ENCODE data around the gene KISS1.
A peak's percentile ranks its signal among the peaks of the same experiment; 100 is the strongest.

KISS1 gene

GRCh38 chr1:204166219-204166618 lies 30.1 kb downstream of the KISS1 start, which contains the start of gene REN:
Gene REN, minus strand, starts transcription at chr1:204166337. Its CDS starts 44 bp downstream, at chr1:204166293.
- DNase-seq = no peak
- intact Hi-C loops (cut with DNase I) = loop anchor here (10.0 kb wide), 1 partner anchor 329 kb away; the partner anchor contains the start of gene PIK3C2B

GRCh38 chr1:204162494-204163074 lies 33.7 kb downstream of the KISS1 start:
- DNase-seq = peak; percentile 71 to 97 (median 84)
- intact Hi-C loops (cut with DNase I) = loop anchor here (1.0 to 10.0 kb wide), 4 partner anchors 44 to 332 kb away; partner anchors contain the start of gene PIK3C2B

GRCh38 chr1:204161609-204162493 lies 34.4 kb downstream of the KISS1 start:
- intact Hi-C loops (cut with DNase I) = loop anchor here (1.0 to 10.0 kb wide), 4 partner anchors 45 to 333 kb away; partner anchors contain the start of gene PIK3C2B
- DNase-seq = no peak

GRCh38 chr1:204157962-204158361 lies 38.3 kb downstream of the KISS1 start:
- intact Hi-C loops (cut with DNase I) = no loop called here
- DNase-seq = no peak

DNA sequence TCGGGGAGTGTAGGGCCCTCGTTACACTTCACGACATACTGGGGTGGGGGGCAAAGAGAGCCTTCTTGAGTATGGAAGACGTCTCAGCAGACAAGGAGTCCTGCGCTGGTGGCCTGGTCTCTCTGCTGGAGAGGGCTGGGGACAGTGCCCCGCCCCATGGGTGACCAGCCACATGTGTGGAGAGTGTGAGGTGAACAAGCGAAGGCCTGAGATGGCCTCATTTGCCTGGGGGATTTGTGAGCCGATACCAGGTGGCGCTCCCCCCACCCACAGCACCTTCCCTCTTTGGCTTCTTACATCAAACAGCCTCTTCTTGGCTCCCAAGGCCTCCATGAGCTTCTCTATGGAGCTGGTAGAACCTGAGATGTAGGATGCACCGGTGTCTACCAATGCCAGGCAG lies 40.4 kb downstream of the KISS1 start:
- DNase-seq = peak in 1 of 10 donors; percentile 32
- intact Hi-C loops (cut with DNase I) = no loop called here

GRCh38 chr1:204154568-204155255 lies 41.6 kb downstream of the KISS1 start:
- intact Hi-C loops (cut with DNase I) = no loop called here

GRCh38 chr1:204153667-204154066 lies 42.6 kb downstream of the KISS1 start:
- intact Hi-C loops (cut with DNase I) = no loop called here
- peak in 1 of 10 donors; percentile 69 for DNase-seq

More at GRCh38 chr1:204154568-204155255, 41.6 kb downstream of the KISS1 start:
- DNase-seq = peak in 1 of 10 donors; percentile 42

DNA sequence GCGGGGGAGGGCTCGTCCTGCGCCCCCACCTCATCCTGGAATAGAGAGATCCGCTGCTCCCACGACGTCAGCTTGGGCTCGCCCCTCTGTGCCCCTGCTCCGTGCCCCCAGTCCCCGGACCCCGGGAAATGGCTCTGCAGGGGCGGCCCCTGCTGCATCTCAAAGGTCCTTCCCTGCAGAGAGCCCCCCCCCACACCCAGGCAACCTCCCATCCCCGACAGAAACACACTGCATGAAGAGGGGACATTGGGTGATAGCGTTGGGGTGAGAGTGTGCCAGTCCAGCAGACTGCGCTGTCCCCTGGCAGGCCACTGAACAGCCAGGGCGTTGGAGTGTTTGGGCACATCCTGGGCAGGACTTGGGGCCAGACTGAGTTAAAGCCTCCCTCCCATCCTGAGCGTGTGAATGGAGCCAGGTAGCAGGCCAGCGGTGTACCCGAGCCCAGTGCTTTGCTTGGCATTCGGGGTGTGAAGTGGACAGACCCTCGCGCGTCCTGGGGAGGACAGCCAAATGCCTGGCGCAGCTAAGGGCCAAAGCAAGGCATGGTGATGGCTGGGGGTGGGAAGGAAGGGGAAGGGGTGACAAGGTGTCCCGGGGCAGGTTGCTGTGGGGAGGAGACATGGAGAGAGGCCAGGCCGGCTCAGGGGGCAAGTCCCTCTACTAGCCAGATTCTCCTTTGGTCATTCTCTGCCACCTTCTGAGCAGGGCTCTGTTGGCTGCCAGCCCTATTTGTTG lies 43.8 kb downstream of the KISS1 start:
- DNase-seq = peak in 1 of 10 donors; percentile 45
- intact Hi-C loops (cut with DNase I) = no loop called here

- peak in 6 of 10 donors; percentile 34 to 91 (median 60) for DNase-seq
- intact Hi-C loops (cut with DNase I) = no loop called here
Measured at GRCh38 chr1:204151552-204152309, 44.6 kb downstream of the KISS1 start, which contains the start of gene ETNK2. Gene ETNK2, minus strand, starts transcription at chr1:204152044. Its CDS starts 192 bp downstream, at chr1:204151852.

DNA sequence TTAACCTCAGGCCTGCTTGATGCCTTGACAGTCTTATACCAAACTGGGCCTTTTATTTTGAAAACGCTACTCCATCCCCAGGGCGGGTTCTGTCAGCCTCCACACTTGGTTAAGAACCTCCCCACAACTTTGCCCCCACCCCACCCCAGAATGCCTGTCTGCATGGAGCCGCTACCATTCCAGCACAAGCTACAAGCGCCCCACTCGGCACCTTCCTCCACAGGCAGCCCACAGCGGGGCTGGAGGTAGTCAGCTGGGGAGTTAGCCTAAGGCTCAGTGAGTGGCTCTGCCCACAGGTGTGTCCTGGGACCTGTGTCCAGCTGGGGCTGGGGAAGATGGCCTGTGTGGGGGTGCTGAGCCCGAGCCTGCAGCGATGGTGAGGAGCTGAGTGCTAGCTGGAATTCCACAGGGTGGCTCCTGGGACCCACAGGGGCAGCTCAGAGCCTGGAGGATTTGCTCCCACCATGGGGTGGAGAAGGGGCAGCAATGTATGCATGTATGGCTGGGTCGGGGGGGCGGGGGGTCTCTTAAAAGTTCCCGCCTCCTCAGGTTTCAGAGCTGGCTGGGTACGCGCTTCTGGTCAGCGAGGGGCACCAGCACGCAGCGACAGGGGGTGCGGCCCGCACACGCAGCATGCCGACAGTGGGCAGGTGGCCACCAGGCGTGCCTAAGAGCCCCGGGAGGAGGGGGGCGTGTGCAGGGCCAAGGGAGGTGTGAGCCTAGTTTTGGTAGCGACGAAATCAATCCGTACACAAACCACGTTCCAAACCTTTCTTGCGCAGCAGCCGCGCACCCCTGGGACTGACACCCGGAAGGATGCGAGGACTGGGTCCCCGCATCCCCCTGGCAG lies 45.4 kb downstream of the KISS1 start:
- DNase-seq = peak in 1 of 10 donors; percentile 84
- intact Hi-C loops (cut with DNase I) = no loop called here

DNA sequence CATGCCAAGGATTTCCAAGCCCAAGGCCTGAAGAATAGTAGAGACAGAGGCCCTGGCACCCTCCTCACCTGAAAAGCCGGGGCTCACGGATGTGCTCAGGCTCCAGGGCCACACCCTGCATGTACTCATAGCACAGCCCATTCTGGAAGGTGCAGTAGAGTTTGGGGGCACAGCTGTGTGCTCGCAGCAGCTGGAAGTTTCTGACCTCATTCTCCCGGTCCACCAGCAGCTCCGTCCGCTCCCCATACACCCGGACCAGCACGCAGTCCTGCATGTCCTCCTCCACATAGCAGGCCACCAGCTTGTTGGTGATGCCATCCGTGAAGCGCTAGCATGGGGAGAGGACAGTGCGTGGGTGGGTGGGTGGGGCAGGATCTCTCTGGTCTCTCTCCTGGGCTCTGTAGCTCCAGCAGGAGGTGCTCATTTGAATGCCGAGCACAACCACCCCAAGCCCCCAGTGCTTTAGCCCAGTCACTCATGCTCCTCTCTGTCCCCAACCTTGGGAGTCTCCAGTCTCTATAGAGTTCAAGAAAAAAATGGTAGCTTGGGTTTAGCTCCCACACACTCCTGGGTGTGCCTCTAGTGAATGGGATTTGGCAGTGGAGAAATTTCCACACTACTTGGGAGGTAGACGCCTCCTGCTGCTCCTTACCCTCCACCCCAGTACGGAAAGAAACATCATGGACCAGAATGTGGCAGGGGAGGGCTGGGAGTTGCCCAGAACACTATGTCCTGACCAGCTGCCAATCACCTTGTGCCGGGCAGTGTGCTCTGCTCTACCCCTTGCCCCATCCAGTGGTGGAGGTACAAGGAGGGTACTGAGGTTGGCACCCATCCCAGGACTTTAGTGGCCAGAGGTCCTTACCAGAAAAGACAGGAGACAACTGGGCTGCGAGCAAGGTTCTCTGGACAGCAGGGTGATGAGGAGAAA lies 46.4 kb downstream of the KISS1 start:
- DNase-seq = peak in 1 of 10 donors; percentile 40
- intact Hi-C loops (cut with DNase I) = no loop called here

DNA sequence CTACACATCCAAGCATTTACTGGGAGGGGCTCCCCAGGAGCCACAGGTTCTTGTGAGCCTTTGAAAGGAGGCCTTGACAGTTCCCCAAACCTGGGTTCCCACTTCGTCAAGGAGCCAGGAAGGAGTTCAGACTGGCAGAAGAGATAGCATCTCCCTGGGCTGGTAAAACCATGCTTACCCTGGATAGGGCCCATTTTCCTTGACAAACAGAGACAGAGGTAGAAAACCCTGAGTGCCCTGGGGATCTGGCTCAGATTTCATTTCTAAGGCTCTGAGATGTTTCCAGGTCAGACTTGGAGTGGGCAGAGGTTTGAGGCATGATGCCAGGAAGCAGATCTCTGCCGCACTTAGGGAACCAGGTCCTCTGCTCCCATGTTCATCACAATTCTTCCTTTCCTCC lies 47.2 kb downstream of the KISS1 start:
- intact Hi-C loops (cut with DNase I) = no loop called here
- DNase-seq = no peak

- peak in 1 of 10 donors; percentile 33 for DNase-seq
- intact Hi-C loops (cut with DNase I) = no loop called here
Measured at GRCh38 chr1:204147406-204148383, 48.6 kb downstream of the KISS1 start.

GRCh38 chr1:204146965-204147364 lies 49.3 kb downstream of the KISS1 start:
- intact Hi-C loops (cut with DNase I) = no loop called here
- DNase-seq = peak in 2 of 10 donors; percentile 62 to 72

GRCh38 chr1:204146309-204146708 lies 50.0 kb downstream of the KISS1 start:
- intact Hi-C loops (cut with DNase I) = no loop called here

DNA sequence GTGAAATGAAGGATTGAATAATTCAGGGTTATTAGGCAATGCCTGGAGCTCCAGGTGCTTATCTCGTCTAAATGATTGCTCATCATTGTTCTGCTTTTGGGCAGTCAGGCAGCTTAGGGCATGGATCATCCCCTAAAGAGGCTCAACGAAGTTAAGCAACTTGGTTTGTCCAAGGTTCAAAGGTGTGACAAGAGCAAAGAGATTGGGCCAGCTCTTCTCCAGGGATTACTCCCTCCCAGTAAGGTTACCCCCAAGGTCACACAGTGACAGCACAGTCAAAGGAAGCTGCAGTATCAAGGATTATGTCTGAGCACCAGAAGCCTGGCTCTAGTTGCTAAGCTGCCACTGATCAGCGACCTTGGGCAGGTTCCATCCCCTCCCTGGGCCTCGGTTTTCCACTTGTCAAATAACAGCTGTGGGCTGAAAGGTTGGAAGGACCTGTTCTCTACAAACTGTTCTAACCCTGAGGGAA lies 51.2 kb downstream of the KISS1 start:
- intact Hi-C loops (cut with DNase I) = no loop called here
- DNase-seq = peak in 2 of 10 donors; percentile 1 to 34

More at GRCh38 chr1:204146309-204146708, 50.0 kb downstream of the KISS1 start:
- DNase-seq = peak in 2 of 10 donors; percentile 10 to 49

All from posterior cingulate gyrus (tissue), 11 donors.